HEK293T (cell line): ENCODE results near the gene SIPA1L3.

Source experiments
- CTCF ChIA-PET: fragments of 350-600 bp; formaldehyde crosslinking; extraction: SDS; loops from one replicate; lab custom pipeline; 2021; ENCODE audit warnings: antibody characterized with exemption, inconsistent platforms; lab: Yijun Ruan, JAX
- POLR2A ChIA-PET: fragments of 350-600 bp; formaldehyde crosslinking; extraction: SDS; loops from one replicate; lab custom pipeline; 2020; ENCODE audit warnings: antibody characterized with exemption, inconsistent platforms; lab: Yijun Ruan, JAX
- DNase-seq: peaks from one replicate; pipeline ENCODE4 v3.0.0; 2012; ENCODE audit warnings: mixed read lengths; ENCODE audit errors: extremely low spot score
- ARNT ChIP-seq: fragments of 450-650 bp; IDR thresholded peaks from 2 replicates; pipeline ENCODE4 v1.6.1; 2017; ENCODE audit warnings: mild to moderate bottlenecking
- BHLHE40 ChIP-seq: fragments of 450-650 bp; IDR thresholded peaks from 2 replicates; pipeline ENCODE4 v1.6.1; 2016; ENCODE audit warnings: mild to moderate bottlenecking, moderate library complexity, borderline replicate concordance
- CTBP1 ChIP-seq: fragments of 450-650 bp; IDR thresholded peaks from 2 replicates; pipeline ENCODE4 v1.6.1; 2016; ENCODE audit warnings: borderline replicate concordance
- ELF4 ChIP-seq: fragments of 450-650 bp; IDR thresholded peaks from 2 replicates; pipeline ENCODE4 v1.6.1; 2017; ENCODE audit warnings: antibody characterized with exemption
- FOXA1 ChIP-seq: fragments of 450-650 bp; IDR thresholded peaks from 2 replicates; pipeline ENCODE4 v1.6.1; 2016; ENCODE audit warnings: mild to moderate bottlenecking
- FOXK2 ChIP-seq: fragments of 450-650 bp; IDR thresholded peaks from 2 replicates; pipeline ENCODE4 v1.6.1; 2016; ENCODE audit warnings: mild to moderate bottlenecking
- FOXM1 ChIP-seq: fragments of 450-650 bp; IDR thresholded peaks from 2 replicates; pipeline ENCODE4 v1.6.1; 2017; ENCODE audit warnings: mild to moderate bottlenecking, borderline replicate concordance
- HDGF ChIP-seq: fragments of 450-650 bp; IDR thresholded peaks from 2 replicates; pipeline ENCODE4 v1.6.1; 2017; ENCODE audit warnings: antibody characterized with exemption, borderline replicate concordance
- L3MBTL2 ChIP-seq: fragments of 450-650 bp; conservative IDR thresholded peaks from 2 replicates; pipeline ENCODE4 v1.6.1; 2016; ENCODE audit warnings: mild to moderate bottlenecking
- LEF1 ChIP-seq: fragments of 450-650 bp; IDR thresholded peaks from 2 replicates; pipeline ENCODE4 v1.6.1; 2017; ENCODE audit warnings: mild to moderate bottlenecking, borderline replicate concordance
- NFRKB ChIP-seq: fragments of 450-650 bp; IDR thresholded peaks from 2 replicates; pipeline ENCODE4 v1.6.1; 2016; ENCODE audit warnings: mild to moderate bottlenecking, moderate library complexity
- SP1 ChIP-seq: fragments of 450-650 bp; IDR thresholded peaks from 2 replicates; pipeline ENCODE4 v1.6.1; 2017
- SUZ12 ChIP-seq: fragments of 450-650 bp; IDR thresholded peaks from 2 replicates; pipeline ENCODE4 v1.6.1; 2016; ENCODE audit warnings: mild to moderate bottlenecking
- TARDBP ChIP-seq: fragments of 450-650 bp; IDR thresholded peaks from 2 replicates; pipeline ENCODE4 v1.6.1; 2016
- ZNF384 ChIP-seq: fragments of 450-650 bp; IDR thresholded peaks from 2 replicates; pipeline ENCODE4 v1.6.1; 2016
- TF ChIP-seq, protein P1 (sequence below): fragments of 450-650 bp; IDR thresholded peaks from 2 replicates; pipeline ENCODE4 v1.6.1; 2016

The SIPA1L3 gene

DNA sequence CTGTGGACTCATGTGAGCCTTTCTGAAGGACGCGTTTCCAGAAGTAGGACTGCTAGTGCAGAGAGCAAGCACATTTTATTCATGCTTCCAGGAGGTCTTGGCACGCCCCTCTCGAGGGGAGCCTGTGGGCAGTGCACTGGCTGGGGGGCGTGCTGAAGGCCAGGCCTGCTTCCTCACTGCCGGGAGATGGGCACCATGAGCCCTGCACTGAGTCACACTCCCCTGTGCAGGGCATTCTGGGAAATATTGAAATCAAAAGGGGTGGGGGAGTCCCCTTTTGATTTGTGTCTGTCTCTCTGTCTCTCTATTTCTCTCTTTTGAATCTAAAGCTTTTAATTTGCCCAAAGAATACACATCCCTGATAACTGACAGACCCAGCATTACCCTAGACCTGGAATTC lies 283.1 kb downstream of the SIPA1L3 start:
- no peak for DNase-seq
- no peak for TF ChIP-seq ARNT
- no peak for TF ChIP-seq SUZ12
- no peak for TF ChIP-seq CTBP1
- TF ChIP-seq ELF4: no peak
- TF ChIP-seq LEF1: no peak
- TF ChIP-seq FOXA1: no peak
- TF ChIP-seq NFRKB: no peak
- no peak for TF ChIP-seq HDGF
- TF ChIP-seq ZNF384: no peak
- TF ChIP-seq BHLHE40: no peak
- no peak for TF ChIP-seq SP1
- no peak for TF ChIP-seq FOXM1
- no peak for TF ChIP-seq L3MBTL2
- TF ChIP-seq TARDBP: no peak
- TF ChIP-seq, protein P1, sequence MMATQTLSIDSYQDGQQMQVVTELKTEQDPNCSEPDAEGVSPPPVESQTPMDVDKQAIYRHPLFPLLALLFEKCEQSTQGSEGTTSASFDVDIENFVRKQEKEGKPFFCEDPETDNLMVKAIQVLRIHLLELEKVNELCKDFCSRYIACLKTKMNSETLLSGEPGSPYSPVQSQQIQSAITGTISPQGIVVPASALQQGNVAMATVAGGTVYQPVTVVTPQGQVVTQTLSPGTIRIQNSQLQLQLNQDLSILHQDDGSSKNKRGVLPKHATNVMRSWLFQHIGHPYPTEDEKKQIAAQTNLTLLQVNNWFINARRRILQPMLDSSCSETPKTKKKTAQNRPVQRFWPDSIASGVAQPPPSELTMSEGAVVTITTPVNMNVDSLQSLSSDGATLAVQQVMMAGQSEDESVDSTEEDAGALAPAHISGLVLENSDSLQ: no peak
- no peak for TF ChIP-seq FOXK2
- POLR2A ChIA-PET: no interaction called here
- CTCF ChIA-PET: no interaction called here

DNA sequence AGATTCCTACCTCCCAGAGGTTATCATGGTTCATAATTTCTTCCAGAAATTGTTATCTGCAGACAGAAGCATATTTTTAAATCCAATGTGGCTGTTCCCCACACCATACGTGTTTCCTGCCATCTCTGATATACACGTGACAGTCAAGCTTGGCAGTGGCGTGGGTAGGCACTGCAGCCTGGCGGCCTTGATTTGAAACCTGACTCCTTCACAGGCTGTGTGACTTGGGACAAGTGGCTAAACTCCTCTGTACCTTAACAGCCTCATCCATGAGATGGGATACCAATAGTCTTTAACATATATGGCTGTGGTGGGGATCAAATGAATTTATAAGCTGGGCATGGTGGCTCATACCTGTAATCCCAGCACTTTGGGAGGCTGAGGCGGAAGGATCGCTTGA lies 283.8 kb downstream of the SIPA1L3 start:
- ChIA-PET CTCF (no interaction called here), POLR2A (no interaction called here)
- no peak for DNase-seq
- TF ChIP-seq L3MBTL2: no peak
- TF ChIP-seq, protein P1: no peak
- no peak for TF ChIP-seq HDGF
- no peak for TF ChIP-seq FOXK2

DNA sequence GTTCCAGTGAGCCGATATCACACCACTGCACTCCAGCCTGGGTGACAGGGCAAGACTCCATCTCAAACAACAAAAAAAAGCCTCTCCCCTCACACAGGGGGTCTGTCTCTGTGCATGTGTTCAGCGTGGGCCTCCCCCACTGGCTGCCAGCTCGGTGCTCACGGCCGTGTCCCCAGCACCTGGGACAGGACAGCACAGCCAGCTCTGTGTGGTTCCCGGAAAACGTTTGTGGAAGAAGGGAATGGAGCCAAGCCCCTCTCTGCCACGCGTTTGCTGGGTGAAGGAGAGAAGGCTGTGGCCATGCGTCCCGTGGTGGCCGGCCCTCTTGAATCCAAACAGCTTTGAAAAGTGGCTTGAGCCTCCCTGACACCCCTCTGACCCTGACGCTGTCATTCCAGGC lies 284.7 kb downstream of the SIPA1L3 start:
- POLR2A ChIA-PET: no interaction called here
- TF ChIP-seq LEF1 (no peak), L3MBTL2 (no peak), SUZ12 (no peak), CTBP1 (no peak), FOXK2 (no peak), ELF4 (no peak), NFRKB (no peak), ARNT (no peak), FOXA1 (no peak), BHLHE40 (no peak), HDGF (no peak), FOXM1 (no peak)
- TF ChIP-seq, protein P1: no peak
- CTCF ChIA-PET: no interaction called here
- DNase-seq: no peak

DNA sequence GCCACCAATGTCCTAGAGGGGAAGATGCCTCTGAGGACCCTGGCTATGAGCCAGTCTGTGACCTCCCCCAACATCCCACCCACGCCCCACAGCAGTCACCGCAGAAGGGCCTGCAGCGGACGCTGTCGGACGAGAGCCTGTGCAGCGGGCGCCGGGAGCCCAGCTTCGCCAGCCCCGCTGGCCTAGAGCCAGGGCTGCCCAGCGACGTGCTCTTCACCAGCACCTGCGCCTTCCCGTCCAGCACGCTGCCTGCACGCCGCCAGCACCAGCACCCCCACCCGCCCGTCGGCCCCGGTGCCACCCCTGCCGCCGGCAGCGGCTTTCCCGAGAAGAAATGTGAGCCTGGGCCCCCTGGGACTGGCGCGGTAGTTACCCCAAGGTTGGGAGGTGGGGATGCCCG lies 286.4 kb downstream of the SIPA1L3 start:
- ChIA-PET CTCF (no interaction called here), POLR2A (no interaction called here)
- TF ChIP-seq ZNF384: no peak
- TF ChIP-seq CTBP1: no peak
- TF ChIP-seq FOXA1: no peak
- no peak for TF ChIP-seq TARDBP
- TF ChIP-seq SP1: no peak
- no peak for TF ChIP-seq ARNT
- TF ChIP-seq BHLHE40: no peak
- TF ChIP-seq ELF4: no peak
- TF ChIP-seq FOXK2: no peak
- TF ChIP-seq, protein P1: no peak
- TF ChIP-seq SUZ12: no peak
- no peak for TF ChIP-seq LEF1
- TF ChIP-seq HDGF: no peak
- TF ChIP-seq NFRKB: no peak
- TF ChIP-seq FOXM1: no peak
- no peak for TF ChIP-seq L3MBTL2
- no peak for DNase-seq

DNA sequence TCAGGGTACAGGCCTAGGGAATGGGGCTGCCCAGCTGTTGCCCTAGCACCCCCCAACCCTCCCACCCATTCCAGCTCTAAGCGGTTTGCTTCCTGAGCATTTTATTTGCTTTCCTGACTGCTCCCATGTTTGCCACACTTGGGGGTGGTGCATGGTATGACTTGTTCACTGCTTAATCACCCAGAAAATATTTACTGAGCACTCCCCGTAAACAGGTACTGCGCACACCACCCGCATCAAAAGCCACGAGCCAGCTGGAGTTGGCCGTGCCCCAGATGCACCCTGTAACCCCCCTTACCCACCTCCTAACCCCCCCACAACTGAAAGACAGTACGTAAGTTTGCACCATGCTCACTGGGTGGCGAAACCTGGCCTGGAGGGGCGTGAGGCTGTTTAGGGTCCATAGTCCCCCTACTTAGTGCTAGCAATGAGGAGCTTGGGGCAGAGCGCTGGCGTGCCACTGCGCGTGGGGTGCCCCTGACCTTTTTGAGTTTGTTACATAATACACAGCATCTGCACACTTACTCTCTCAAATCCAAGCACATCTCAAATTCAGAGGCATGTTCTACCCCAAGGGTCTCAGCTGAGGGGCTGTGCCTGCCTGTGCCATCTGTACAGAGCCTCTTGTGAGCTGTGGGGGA lies 287.2 kb downstream of the SIPA1L3 start:
- POLR2A ChIA-PET: no interaction called here
- TF ChIP-seq TARDBP (no peak), NFRKB (no peak), FOXA1 (no peak), SUZ12 (no peak), FOXM1 (no peak), LEF1 (no peak)
- no peak for DNase-seq
- CTCF ChIA-PET: no interaction called here

DNA sequence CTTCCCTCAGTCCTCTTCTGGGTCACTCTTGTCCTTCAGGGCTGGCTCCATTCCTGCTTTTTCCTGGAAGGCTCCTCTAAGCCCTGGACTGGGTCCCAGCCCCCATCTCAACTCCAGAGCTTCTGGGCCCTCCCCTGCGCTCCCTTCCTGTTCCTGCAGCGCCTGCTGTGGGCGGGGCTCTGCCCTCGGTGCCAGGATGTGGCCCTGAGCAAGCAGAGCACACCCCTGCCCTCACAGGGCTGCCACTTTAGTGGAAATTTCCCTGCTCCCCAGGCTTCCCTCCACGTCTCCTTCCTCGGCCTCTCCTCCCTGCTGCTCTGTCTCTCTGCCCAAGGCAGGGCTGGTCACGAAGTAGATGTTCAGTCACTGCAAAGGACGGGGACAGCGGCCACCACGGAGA lies 288.2 kb downstream of the SIPA1L3 start:
- no peak for DNase-seq
- TF ChIP-seq CTBP1 (no peak), BHLHE40 (no peak), ZNF384 (no peak), SUZ12 (no peak), ARNT (no peak), FOXK2 (no peak), FOXA1 (no peak), HDGF (no peak), LEF1 (no peak), L3MBTL2 (no peak), ELF4 (no peak), NFRKB (no peak), TARDBP (no peak), SP1 (no peak), FOXM1 (no peak)
- TF ChIP-seq, protein P1: no peak
- ChIA-PET POLR2A (no interaction called here), CTCF (no interaction called here)
